HepG2 (cell line): ENCODE results near the gene ANKS1A. TPM values are rescaled to one million over a fixed set of nuclear protein-coding genes. Genes with fewer than 3 reads are reported as not detected.

Experiments used
- ATAC-seq: fragments of 200-7000 bp; cut with Tn5 transposase; 3 replicates; pipeline ENCODE4 v1.9.1; 2020; ENCODE audit warnings: mild to moderate bottlenecking, moderate library complexity
- BruUV-seq: library from RNA; stranded (reverse); fragments of 400-500 nt; replicated peaks from 2 replicates; lab custom pipeline; 2021; lab: Mats Ljungman, UMichigan
- CTCF ChIA-PET: fragments of 300-600 bp; formaldehyde crosslinking; extraction: SDS; loops from one replicate; lab custom pipeline; 2021; ENCODE audit warnings: low total read pairs, inconsistent platforms, low intra/inter-chr PET ratio; lab: Yijun Ruan, JAX
- POLR2A ChIA-PET: fragments of 350-600 bp; sonication (Branson Sonifier 250); formaldehyde crosslinking; loops from one replicate; lab custom pipeline; 2020; ENCODE audit warnings: antibody characterized with exemption, inconsistent platforms; lab: Yijun Ruan, JAX
- DNase-seq: peaks from one replicate; pipeline ENCODE4 v3.0.0-alpha.2; 2015; ENCODE audit warnings: low spot score
- FAIRE-seq: peaks from 3 replicates; lab custom pipeline; 2011; peaks lifted over from hg19 to GRCh38; lab: Jason Lieb, UNC
- H2AFZ ChIP-seq: one replicate; pipeline ENCODE4 v1.6.1; 2011; ENCODE audit warnings: low read length, inconsistent platforms
- H3K27ac ChIP-seq: fragments of 300-600 bp; 3 replicates; pipeline ENCODE4 v1.8.0; 2011; ENCODE audit warnings: mixed run types, mild to moderate bottlenecking, mixed read lengths, low read length, inconsistent platforms; ENCODE audit not compliant: insufficient read depth; ENCODE audit errors: extremely low read length
- H3K27me3 ChIP-seq, 2 experiments: fragments of 200-600 bp in 1 of 2; 2 replicates in 1 of 2; 3 replicates in 1 of 2; pipeline versions ENCODE4 v1.6.0 to v1.8.0; 2011; ENCODE audit warnings: low read length in 2 of 2, mild to moderate bottlenecking in 2 of 2, moderate library complexity in 2 of 2, inconsistent platforms in 1 of 2; ENCODE audit not compliant: insufficient read depth in 2 of 2, control insufficient read depth in 1 of 2
- H3K36me3 ChIP-seq, 2 experiments: fragments of 200-600 bp in 1 of 2; replicated peaks in 1 of 2; 2 replicates in 1 of 2; 3 replicates in 1 of 2; pipeline versions ENCODE4 v1.5.1 to v1.8.0; 2011; ENCODE audit warnings: low read length in 2 of 2, inconsistent platforms in 1 of 2; ENCODE audit not compliant: insufficient read depth in 2 of 2, control insufficient read depth in 1 of 2
- H3K4me1 ChIP-seq: 2 replicates; pipeline ENCODE4 v1.5.1; 2012; ENCODE audit warnings: low read length, inconsistent platforms; ENCODE audit not compliant: insufficient read depth
- H3K4me2 ChIP-seq: 2 replicates; pipeline ENCODE4 v1.6.0; 2011; ENCODE audit warnings: low read depth, low read length, inconsistent platforms
- H3K4me3 ChIP-seq, 3 experiments: fragments of 200-600 bp in 1 of 3; sonication (generic), shearing (Covaris generic) in 1 of 3; replicated peaks in 1 of 3; 2 replicates each; pipeline ENCODE4 v1.5.1; 2011 to 2016; ENCODE audit warnings: low read length in 3 of 3, inconsistent platforms in 2 of 3, low read depth in 2 of 3, mild to moderate bottlenecking in 2 of 3, control low read depth in 1 of 3, mixed read lengths in 1 of 3; ENCODE audit not compliant: insufficient read depth in 1 of 3
- H3K79me2 ChIP-seq: one replicate; pipeline ENCODE4 v1.6.1; 2011; ENCODE audit warnings: low read length, inconsistent platforms; ENCODE audit not compliant: insufficient read depth
- H3K9ac ChIP-seq: 2 replicates; pipeline ENCODE4 v1.6.0; 2011; ENCODE audit warnings: mild to moderate bottlenecking, low read depth, low read length, inconsistent platforms; ENCODE audit not compliant: insufficient read depth
- H3K9me3 ChIP-seq: 2 replicates; pipeline ENCODE4 v1.5.1; 2012; ENCODE audit warnings: mild to moderate bottlenecking, low read length
- H4K20me1 ChIP-seq: 2 replicates; pipeline ENCODE4 v1.6.0; 2011; ENCODE audit warnings: inconsistent platforms, mild to moderate bottlenecking, low read length, moderate library complexity; ENCODE audit not compliant: insufficient read depth
- CERS6 ChIP-seq: sonication (generic); formaldehyde crosslinking; IDR thresholded peaks from 2 replicates; pipeline ENCODE4 v1.5.0; 2020; ENCODE audit warnings: missing genetic modification reagents
- HNRNPLL ChIP-seq: fragments of 200-400 bp; formaldehyde crosslinking; IDR thresholded peaks from 2 replicates; pipeline ENCODE4 v1.6.1; 2017; ENCODE audit warnings: mild to moderate bottlenecking, low read depth, low read length; ENCODE audit not compliant: poor library complexity, severe bottlenecking
- MBNL3 ChIP-seq: fragments of 250-450 bp; sonication (Bioruptor Pico); conservative IDR thresholded peaks from 2 replicates; pipeline ENCODE4 v1.8.0; 2022; ENCODE audit warnings: mild to moderate bottlenecking, inconsistent platforms
- REL ChIP-seq: sonication (generic); formaldehyde crosslinking; conservative IDR thresholded peaks from 2 replicates; pipeline ENCODE4 v1.8.0; 2022; ENCODE audit warnings: mild to moderate bottlenecking, missing genetic modification reagents, moderate library complexity
- SRSF1 ChIP-seq: fragments of 200-400 bp; formaldehyde crosslinking; optimal IDR thresholded peaks from 2 replicates; pipeline ENCODE3; 2017; ENCODE audit warnings: mild to moderate bottlenecking, low read depth, low read length, moderate library complexity
- ZBED4 ChIP-seq: sonication (generic); formaldehyde crosslinking; IDR thresholded peaks from 2 replicates; pipeline ENCODE4 v1.4.0; 2020; ENCODE audit warnings: missing genetic modification reagents, borderline replicate concordance
- ZBTB49 ChIP-seq: sonication (generic); formaldehyde crosslinking; IDR thresholded peaks from 2 replicates; pipeline ENCODE4 v1.4.0; 2020; ENCODE audit warnings: missing genetic modification reagents, borderline replicate concordance
- ZNF496 ChIP-seq: sonication (generic); formaldehyde crosslinking; IDR thresholded peaks from 2 replicates; pipeline ENCODE4 v1.8.1; 2023; ENCODE audit warnings: mild to moderate bottlenecking, moderate library complexity, missing genetic modification reagents; ENCODE audit not compliant: insufficient replicate concordance
- ZNF556 ChIP-seq: sonication (generic); formaldehyde crosslinking; IDR thresholded peaks from 2 replicates; pipeline ENCODE4 v1.4.0; 2020; ENCODE audit warnings: mild to moderate bottlenecking, missing genetic modification reagents, borderline replicate concordance
- ZNF615 ChIP-seq: sonication (generic); formaldehyde crosslinking; IDR thresholded peaks from 2 replicates; pipeline ENCODE4 v1.5.0; 2020; ENCODE audit warnings: mild to moderate bottlenecking, missing genetic modification reagents, borderline replicate concordance
- ZNF781 ChIP-seq: sonication (generic); formaldehyde crosslinking; IDR thresholded peaks from 2 replicates; pipeline ENCODE4 v1.5.1; 2020; ENCODE audit warnings: borderline replicate concordance, mild to moderate bottlenecking, missing genetic modification reagents; ENCODE audit errors: not compliant biosample characterization
- WGBS: methylation state at CpG from one replicate; pipeline ENCODE4 v1.1.6; 2017; ENCODE audit warnings: low lambda C conversion rate; 5-methylcytosine and 5-hydroxymethylcytosine counted together
- in situ Hi-C: cut with HindIII; loops from 2 replicates; pipeline ENCODE4 v1.10.0; 2017; ENCODE audit warnings: low pct_unique_long_range_greater_than_20kb; ENCODE audit not compliant: extremely low pct_ligation_motif_present
- intact Hi-C: fragments of 100-400 bp; cut with micrococcal nuclease; formaldehyde crosslinking; loops from one replicate; pipeline ENCODE4 v1.10.0; 2022; ENCODE audit not compliant: unreplicated experiment
- polyA plus RNA-seq, 8 experiments: library from polyadenylated mRNA; depleted of rRNA in 3 of 8; stranded (reverse) in 7 of 8; unstranded in 1 of 8; fragments of >200 nt; fragmentation: Illumina TruSeq in 4 of 8; extraction: Trizol in 4 of 8; gene quantifications; 2 replicates each; pipeline versions ENCODE4 v1.2.1 to v1.2.3, GENCODE V29; 2011 to 2016; ENCODE audit warnings: low read depth in 4 of 8, missing spikeins in 1 of 8, mixed read lengths in 1 of 8; ENCODE audit not compliant: insufficient read depth in 1 of 8
- total RNA-seq, 5 experiments: library from RNA; depleted of rRNA; stranded (reverse); fragments of >200 nt; fragmentation: Illumina TruSeq; extraction: Trizol; gene quantifications; 2 replicates each; pipeline ENCODE4 v1.2.3, GENCODE V29; 2016; ENCODE audit warnings: low read depth in 1 of 5

The ANKS1A gene
- total and polyA plus RNA-seq, 2 of the 13 experiments (the other 11 are each of a cell fraction or from before 2014, with no cell fraction given) = 7.2 to 15.1 TPM

- TF ChIP-seq ZBTB49 (no peak), ZNF781 (CRISPR knock-in tag) (no peak), ZNF615 (CRISPR knock-in tag) (no peak), CERS6 (CRISPR knock-in tag) (no peak), MBNL3 (CRISPR knock-in tag) (no peak), ZNF556 (CRISPR knock-in tag) (no peak), ZNF496 (CRISPR knock-in tag) (no peak), HNRNPLL (no peak)
Measured at GRCh38 chr6:34860776-34861175, 28.3 kb upstream of the ANKS1A start (continued).

GRCh38 chr6:34864007-34864406, 25.0 kb upstream of the ANKS1A start:
- ChIA-PET POLR2A (no interaction called here), CTCF (no interaction called here)
- DNase-seq (no peak), FAIRE-seq (no peak), ATAC-seq (no peak)
- Histone ChIP-seq H3K27ac (no peak overlapping the region), H3K27me3 (no peaks in the 10 kb centered on the region), H4K20me1 (no peaks in the 10 kb centered on the region), H3K4me1 (peaks cover 21% of the 10 kb centered on the region), H2AFZ (no peak overlapping the region), H3K4me2 (no peak overlapping the region), H3K9me3 (no peaks in the 10 kb centered on the region), H3K79me2 (no peaks in the 10 kb centered on the region), H3K9ac (no peak overlapping the region), H3K36me3 (peaks cover 26 to 61% of the 10 kb centered on the region in 2 experiments), H3K4me3 (no peak overlapping the region)
- in situ Hi-C loops = no loop called here
- intact Hi-C loops = loop anchor here (10.0 kb wide), 1 partner anchor 281 kb away; the partner anchor contains the start of gene TCP11
- over 99% methylated on average over 4 of the region's 4 CpGs for WGBS
- no TSS peak for BruUV-seq
- TF ChIP-seq SRSF1 (no peak), REL (CRISPR knock-in tag) (no peak), ZBED4 (CRISPR knock-in tag) (no peak)
